Mucosa of rectum (tissue), 2 donors: ENCODE measurements around the gene SLC9A7.

Source experiments
- H3K27ac ChIP-seq, 2 donors: one replicate each; pipeline ENCODE4 v1.7.0; 2013; ENCODE audit warnings: inconsistent platforms in 2 of 2, low read depth in 2 of 2, low read length in 2 of 2
- H3K27me3 ChIP-seq, 2 donors: one replicate each; pipeline ENCODE4 v1.7.0; 2013; ENCODE audit warnings: low read length in 2 of 2; ENCODE audit not compliant: control insufficient read depth in 2 of 2, insufficient read depth in 2 of 2
- H3K36me3 ChIP-seq, 2 donors: one replicate each; pipeline ENCODE4 v1.7.0; 2013; ENCODE audit warnings: low read length in 2 of 2; ENCODE audit not compliant: control insufficient read depth in 2 of 2, insufficient read depth in 2 of 2
- H3K4me1 ChIP-seq, 2 donors: one replicate each; pipeline ENCODE4 v1.7.0; 2013; ENCODE audit warnings: low read length in 2 of 2, mild to moderate bottlenecking in 1 of 2; ENCODE audit not compliant: control insufficient read depth in 2 of 2, insufficient read depth in 2 of 2
- H3K4me3 ChIP-seq, 2 donors: one replicate each; pipeline ENCODE4 v1.7.0; 2013; ENCODE audit warnings: low read length in 2 of 2
- H3K9ac ChIP-seq, 2 donors: one replicate each; pipeline ENCODE4 v1.7.0; 2013; ENCODE audit warnings: low read length in 2 of 2, low read depth in 1 of 2, mild to moderate bottlenecking in 1 of 2
- H3K9me3 ChIP-seq, 2 donors: one replicate each; pipeline ENCODE4 v1.7.0; 2013; ENCODE audit warnings: low read length in 2 of 2; ENCODE audit not compliant: control insufficient read depth in 2 of 2
- donor health status: healthy.
- donor health status: Normal muscosa, but diverticular disease.

SLC9A7 gene

GRCh38 chrX:46571423-46572339 lies 187.2 kb downstream of the SLC9A7 start:
- H3K9ac ChIP-seq: no peak overlapping the region
- H3K27ac ChIP-seq: no peak overlapping the region
- peaks cover 2 to 12% of the 10 kb centered on the region in 2 donors for H3K4me1 ChIP-seq
- H3K27me3 ChIP-seq: peaks cover 0 to 2% of the 10 kb centered on the region in 2 donors
- no peaks in the 10 kb centered on the region for H3K36me3 ChIP-seq
- H3K4me3 ChIP-seq: no peak overlapping the region
- H3K9me3 ChIP-seq: no peaks in the 10 kb centered on the region

GRCh38 chrX:46569621-46570020 lies 189.3 kb downstream of the SLC9A7 start:
- Histone ChIP-seq H3K27me3 (no peaks in the 10 kb centered on the region), H3K27ac (no peak overlapping the region), H3K4me1 (peaks cover 0 to 15% of the 10 kb centered on the region in 2 donors), H3K9me3 (no peaks in the 10 kb centered on the region), H3K36me3 (no peaks in the 10 kb centered on the region), H3K4me3 (no peak overlapping the region), H3K9ac (no peak overlapping the region)

GRCh38 chrX:46567388-46567787 lies 191.5 kb downstream of the SLC9A7 start:
- no peak overlapping the region for H3K4me3 ChIP-seq
- no peak overlapping the region for H3K9ac ChIP-seq
- H3K4me1 ChIP-seq: peaks cover 0 to 8% of the 10 kb centered on the region in 2 donors
- H3K36me3 ChIP-seq: no peaks in the 10 kb centered on the region
- H3K27ac ChIP-seq: no peak overlapping the region
- no peaks in the 10 kb centered on the region for H3K27me3 ChIP-seq
- H3K9me3 ChIP-seq: no peaks in the 10 kb centered on the region

GRCh38 chrX:46561824-46562657 lies 196.9 kb downstream of the SLC9A7 start:
- no peak overlapping the region for H3K9ac ChIP-seq
- H3K27ac ChIP-seq: no peak overlapping the region
- H3K4me3 ChIP-seq: no peak overlapping the region
- H3K9me3 ChIP-seq: no peaks in the 10 kb centered on the region
- H3K36me3 ChIP-seq: no peaks in the 10 kb centered on the region
- H3K4me1 ChIP-seq: peaks cover 0 to 4% of the 10 kb centered on the region in 2 donors
- peaks cover 0 to 3% of the 10 kb centered on the region in 2 donors for H3K27me3 ChIP-seq

- H3K36me3 ChIP-seq: no peaks in the 10 kb centered on the region
- no peak overlapping the region for H3K9ac ChIP-seq
- no peaks in the 10 kb centered on the region for H3K9me3 ChIP-seq
- no peak overlapping the region for H3K4me3 ChIP-seq
- H3K27ac ChIP-seq: no peak overlapping the region
- no peaks in the 10 kb centered on the region for H3K4me1 ChIP-seq
- peaks cover 0 to 3% of the 10 kb centered on the region in 2 donors for H3K27me3 ChIP-seq
These were observed 199.9 kb downstream of the SLC9A7 start for GRCh38 chrX:46559062-46559461.

- Histone ChIP-seq H3K9me3 (no peaks in the 10 kb centered on the region), H3K36me3 (no peaks in the 10 kb centered on the region), H3K9ac (no peak overlapping the region), H3K4me3 (no peak overlapping the region), H3K27me3 (no peaks in the 10 kb centered on the region), H3K4me1 (no peaks in the 10 kb centered on the region), H3K27ac (no peak overlapping the region)
These were observed 204.0 kb downstream of the SLC9A7 start for GRCh38 chrX:46554942-46555341.

GRCh38 chrX:46553935-46554334 lies 205.0 kb downstream of the SLC9A7 start:
- Histone ChIP-seq H3K4me3 (no peak overlapping the region), H3K27ac (no peak overlapping the region), H3K36me3 (no peaks in the 10 kb centered on the region), H3K27me3 (no peaks in the 10 kb centered on the region), H3K9me3 (no peaks in the 10 kb centered on the region), H3K9ac (no peak overlapping the region), H3K4me1 (no peaks in the 10 kb centered on the region)

- Histone ChIP-seq H3K4me1 (peaks cover 0 to under 1% of the 10 kb centered on the region in 2 donors), H3K4me3 (no peak overlapping the region), H3K27me3 (no peaks in the 10 kb centered on the region), H3K9me3 (no peaks in the 10 kb centered on the region), H3K27ac (no peak overlapping the region), H3K36me3 (no peaks in the 10 kb centered on the region), H3K9ac (no peak overlapping the region)
These were observed 207.3 kb downstream of the SLC9A7 start for GRCh38 chrX:46551494-46552128.

GRCh38 chrX:46549914-46550313 lies 209.0 kb downstream of the SLC9A7 start:
- Histone ChIP-seq H3K9ac (no peak overlapping the region), H3K4me3 (no peak overlapping the region), H3K27me3 (no peaks in the 10 kb centered on the region), H3K27ac (no peak overlapping the region), H3K9me3 (no peaks in the 10 kb centered on the region), H3K4me1 (peaks cover 3 to 7% of the 10 kb centered on the region in 2 donors), H3K36me3 (no peaks in the 10 kb centered on the region)
